HG03175 (cell line): ENCODE results near the gene XPC.

ENCODE experiments used
- ATAC-seq: cut with Tn5 transposase; IDR thresholded peaks from one replicate; pipeline ENCODE4 v1.9.1; 2021; ENCODE audit warnings: mild to moderate bottlenecking, moderate library complexity; ENCODE audit not compliant: unreplicated experiment

XPC gene

DNA sequence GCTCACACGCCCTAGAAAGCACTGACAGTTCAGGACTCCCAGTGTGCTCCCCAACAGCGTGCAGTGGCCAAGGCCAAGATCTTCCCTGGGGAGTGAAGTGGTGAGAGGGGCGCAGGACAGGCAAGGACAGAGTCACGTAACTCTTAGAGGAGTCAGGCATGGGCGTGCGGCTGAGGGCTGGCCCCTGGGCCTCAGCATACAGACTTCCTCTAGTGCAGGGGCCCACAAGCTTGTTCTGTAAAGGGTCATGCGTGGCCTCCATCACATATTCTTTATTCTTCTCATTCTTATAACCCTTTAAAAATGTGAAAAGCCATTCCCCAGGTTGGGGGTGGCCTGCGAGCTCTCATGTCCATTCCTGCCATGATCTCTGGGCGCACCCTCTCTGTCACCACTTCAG, 28.3 kb downstream of the XPC start:
- ATAC-seq: no peak

DNA sequence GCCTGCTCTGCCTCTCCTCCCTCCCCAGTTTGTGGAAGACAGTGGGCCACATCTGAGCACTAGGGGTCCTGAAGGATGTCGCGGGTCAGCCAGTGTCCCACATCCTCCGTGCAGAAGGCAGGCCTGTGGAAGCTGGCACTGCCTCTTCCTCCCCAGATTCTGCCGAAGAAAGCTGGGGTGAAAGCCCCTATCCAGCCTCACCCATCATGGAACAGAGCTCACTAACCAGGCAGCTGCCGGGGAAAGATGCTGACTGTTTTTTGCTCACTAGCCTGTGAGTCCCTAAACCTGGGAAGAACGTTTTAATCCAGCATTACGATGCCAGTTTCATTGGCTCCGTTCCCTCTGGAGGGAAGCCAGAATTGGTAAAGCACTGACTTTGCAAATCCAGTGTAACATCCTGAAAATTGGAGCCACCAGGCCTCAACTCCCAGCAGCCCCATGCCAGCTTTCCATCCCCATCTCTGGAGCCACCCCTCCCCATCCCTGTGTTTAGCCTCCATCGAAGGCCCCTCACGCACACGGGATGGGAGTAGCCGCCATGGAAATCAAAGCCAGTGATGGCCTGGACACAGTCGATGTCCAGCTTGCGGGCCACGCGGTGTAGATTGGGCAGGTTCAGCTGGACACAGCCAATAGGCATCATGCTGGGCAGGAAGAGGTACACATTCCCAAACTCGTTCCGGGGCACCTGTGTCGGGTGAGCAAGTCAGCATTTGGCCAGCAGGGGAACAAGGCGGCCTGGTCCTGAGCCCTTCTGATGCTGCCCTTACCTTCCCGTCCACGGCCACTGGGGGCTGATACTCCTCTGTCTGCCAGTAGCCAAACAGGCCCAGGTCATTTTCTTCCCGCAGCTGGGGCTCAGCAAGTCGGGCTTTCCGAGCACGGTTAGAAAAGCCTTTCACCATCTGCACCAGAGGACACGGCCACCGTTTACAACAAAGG, 30.1 kb downstream of the XPC start:
- ATAC-seq: no peak

DNA sequence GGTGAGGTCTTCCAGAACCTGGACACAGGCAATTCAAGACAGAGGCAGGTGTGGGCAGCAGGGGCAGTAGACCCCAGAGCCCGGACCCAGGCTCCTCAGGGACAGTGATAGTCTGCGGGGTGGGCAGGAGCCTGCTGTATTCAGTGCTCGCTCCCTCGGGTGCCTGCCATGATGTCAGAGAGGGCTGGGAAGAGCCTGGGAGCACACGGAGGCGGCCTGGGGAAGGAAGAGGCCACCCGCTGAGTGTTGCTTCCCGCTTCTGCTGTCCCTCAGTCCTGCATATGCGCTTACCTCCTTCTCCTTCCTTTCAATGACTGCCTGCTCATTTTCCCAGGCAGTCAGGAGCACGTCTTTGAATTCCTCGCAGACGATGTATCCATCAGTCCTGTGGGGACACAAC, 30.8 kb downstream of the XPC start:
- ATAC-seq: no peak

DNA sequence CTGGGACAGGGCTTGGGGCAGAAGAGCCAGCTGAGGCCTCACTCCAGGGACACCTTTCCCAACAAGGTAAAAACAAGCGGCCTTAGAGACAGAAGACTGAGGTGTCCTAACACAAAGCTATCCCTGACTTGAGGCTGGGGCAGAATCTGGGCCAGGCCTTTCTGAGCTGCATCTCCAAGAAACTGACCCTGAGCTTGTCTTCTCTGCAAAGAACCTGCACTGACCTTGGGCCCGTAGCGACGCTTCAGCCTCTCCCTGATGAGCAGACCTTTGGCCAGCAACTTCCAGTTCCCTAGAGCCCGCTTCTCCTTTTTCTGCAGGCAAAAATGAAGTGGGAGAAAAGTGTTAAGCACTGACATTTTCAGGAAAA, 31.4 kb downstream of the XPC start:
- no peak for ATAC-seq

DNA sequence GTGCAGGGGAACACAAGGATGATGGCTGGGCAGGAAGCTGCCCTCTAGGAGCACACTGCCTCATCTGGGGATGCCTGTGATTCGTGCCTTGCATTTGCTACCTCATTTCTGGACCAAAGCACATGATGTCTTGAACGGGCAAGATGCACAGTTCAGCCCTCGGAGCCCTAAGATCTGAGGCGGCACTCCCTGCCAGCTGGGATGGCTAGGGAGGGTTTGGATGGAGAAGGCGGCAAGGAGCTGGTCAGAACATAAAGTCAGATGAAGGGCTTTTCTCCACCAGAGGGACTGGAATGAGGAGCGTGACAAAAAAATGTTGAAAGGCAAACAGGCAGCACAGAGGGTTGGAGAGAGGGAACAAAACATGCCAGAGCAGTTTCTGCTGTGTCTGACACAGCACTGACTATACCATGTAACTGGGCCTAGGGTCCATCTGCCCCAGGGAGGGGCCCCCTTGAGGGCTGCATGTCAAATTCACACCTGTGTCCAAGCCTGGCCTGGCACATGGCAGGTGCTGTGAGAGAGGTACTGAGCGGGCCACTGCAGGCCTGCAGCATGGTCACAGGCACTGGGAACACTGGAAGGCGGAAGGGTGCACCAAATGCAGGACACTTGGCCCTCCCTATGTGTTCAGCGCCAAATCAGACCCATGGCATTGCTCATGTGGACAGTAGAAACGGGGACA, 31.9 kb downstream of the XPC start:
- ATAC-seq: no peak

DNA sequence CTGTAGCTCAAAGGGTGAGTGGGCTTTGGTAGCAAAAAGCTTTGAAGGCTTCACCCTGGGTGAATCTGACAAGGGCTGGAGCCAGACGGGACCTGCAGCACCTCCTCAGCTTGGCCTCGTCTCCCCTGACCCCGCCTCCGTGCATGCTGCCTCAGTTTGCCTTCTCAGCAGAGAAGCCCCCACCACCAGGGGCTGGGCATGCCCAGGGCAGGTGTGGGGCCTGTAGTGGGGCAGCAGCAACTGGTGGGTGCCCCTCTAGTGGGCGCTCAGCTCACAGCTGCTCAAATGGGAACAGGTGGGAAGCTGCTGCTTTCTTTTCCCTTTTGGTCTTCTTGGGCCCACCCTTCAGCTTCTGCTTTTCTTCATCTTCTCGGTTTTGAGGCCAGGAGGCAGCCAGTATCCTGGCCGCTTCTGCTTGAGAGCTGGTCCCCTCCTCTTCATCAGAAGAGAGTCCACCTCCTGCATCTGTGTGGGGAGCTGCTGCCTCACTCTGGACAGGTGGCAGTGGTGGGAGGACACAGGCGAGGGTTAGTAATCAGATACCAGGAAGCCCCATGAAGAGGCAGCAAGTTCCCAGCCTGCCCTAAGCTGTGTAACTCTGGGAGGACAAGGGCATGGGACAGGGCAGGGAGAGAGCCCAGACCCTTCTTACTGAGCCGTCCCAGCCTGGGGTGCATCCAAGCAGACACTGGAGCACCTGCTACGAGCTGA, 32.6 kb downstream of the XPC start:
- ATAC-seq: no peak

DNA sequence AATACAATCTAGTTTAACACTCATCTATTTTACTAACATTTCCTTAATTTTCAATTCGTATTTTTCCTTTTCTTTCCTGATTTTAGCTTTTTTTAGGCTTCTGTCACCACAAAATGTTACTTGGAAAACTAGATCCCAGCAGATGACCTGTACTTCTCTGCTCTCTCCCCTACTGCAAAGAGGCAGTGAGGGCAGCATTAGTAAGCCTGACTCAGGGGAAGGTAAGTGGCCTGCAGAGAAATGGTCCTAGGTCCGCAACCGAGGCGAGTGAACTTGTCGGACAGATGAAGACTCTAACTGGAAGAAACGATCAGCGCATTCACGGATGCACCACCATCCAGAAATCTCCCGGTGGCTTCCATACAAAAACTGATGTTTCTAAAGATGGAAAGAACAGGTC, 33.2 kb downstream of the XPC start:
- ATAC-seq: no peak

DNA sequence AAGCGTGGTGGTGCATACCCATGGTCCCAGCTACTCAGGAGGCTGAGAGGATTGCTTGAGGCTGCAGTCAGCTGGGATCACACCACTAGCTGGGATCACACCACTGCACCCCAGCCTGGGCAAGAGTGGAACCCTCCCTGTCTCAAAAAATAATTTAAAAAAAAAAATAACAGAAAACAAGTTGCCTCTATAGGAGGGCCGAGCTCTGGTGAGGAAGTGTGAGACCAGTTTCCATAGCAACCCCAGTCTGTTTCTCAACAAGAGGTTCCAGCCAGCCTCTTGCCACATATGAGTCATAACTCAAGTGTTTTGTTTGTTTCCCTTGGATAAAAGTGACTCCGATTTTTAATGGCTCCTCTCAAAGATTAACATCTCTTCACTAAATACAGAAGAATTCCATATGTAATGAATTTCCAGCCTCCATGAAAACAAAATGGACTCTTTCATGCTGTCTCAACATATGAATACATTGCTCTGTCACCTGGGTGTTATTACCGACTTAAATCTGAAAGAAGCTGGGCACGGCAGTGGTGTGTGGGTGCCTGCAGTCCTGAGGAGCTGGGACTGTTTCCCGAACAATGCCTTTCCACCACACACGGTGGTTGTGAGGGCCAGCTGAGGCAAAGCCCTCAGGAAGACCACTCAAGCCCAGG, 33.9 kb downstream of the XPC start:
- peak; percentile 96 for ATAC-seq

DNA sequence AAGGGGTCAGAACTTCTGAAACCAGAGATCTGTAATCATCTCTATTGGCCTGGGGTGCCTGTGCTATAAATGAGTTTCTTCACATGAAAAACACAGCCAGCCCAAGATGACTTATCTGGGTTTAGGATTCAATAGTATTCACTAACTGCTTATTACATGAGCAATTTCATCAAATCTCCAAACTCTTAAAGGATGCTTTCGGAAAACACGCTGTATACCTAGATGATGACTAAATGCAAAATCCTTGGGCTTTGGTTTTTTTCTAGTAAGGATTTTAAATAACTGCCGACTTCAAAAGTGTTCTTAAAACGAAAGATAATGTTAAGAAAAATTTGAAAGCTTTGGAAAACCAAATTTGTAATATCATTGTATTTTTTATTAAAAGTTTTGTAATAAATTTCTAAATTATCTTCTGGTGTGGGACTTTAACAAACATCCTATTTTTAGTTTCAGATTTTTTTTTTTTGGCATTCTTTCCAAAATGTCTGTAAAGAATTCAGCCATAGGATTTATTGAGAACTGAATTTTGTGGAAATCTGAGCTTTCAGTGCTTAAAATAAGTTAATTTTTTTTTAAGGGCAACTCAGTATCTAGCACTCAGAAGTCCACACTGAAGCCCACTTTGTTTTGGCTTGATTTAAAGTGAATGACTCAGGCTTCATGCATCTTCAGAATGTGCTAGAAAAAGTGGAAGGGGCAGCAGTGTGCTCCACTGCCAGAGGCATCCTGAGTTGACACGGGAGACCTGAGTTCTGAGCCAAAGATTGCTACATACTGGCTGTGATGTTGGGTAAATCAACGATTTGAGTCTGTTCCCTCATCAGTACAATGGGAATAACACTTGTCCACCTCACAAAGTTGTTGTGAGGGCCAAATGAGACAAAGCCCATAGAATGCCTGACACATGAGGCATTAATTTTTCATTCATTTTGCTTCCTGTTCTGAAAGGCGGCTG, 34.9 kb downstream of the XPC start:
- ATAC-seq: no peak

DNA sequence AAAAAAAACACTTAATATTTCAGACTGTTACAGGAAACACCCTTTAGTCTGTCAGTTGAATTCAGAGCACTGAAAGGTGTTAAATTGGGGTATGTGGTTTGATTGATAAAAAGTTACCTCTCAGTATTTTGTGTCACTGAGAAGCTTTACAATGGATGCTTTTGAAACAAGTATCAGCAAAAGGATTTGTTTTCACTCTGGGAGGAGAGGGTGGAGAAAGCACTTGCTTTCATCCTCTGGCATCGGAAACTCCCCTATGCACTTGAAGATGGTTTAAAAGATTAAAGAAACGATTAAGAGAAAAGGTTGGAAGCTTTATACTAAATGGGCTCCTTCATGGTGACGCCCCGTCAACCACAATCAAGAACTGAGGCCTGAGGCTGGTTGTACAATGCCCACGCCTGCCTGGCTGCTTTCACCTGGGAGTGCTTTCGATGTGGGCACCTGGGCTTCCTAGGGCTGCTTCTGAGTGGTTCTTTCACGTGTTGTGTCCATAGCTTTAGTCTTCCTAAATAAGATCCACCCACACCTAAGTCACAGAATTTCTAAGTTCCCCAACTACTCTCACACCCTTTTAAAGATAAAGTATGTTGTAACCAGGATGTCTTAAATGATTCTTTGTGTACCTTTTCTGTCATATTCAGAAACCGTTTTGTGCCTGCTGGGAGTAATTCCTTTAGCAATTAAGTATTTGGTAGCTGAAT, 35.7 kb downstream of the XPC start:
- ATAC-seq: no peak

DNA sequence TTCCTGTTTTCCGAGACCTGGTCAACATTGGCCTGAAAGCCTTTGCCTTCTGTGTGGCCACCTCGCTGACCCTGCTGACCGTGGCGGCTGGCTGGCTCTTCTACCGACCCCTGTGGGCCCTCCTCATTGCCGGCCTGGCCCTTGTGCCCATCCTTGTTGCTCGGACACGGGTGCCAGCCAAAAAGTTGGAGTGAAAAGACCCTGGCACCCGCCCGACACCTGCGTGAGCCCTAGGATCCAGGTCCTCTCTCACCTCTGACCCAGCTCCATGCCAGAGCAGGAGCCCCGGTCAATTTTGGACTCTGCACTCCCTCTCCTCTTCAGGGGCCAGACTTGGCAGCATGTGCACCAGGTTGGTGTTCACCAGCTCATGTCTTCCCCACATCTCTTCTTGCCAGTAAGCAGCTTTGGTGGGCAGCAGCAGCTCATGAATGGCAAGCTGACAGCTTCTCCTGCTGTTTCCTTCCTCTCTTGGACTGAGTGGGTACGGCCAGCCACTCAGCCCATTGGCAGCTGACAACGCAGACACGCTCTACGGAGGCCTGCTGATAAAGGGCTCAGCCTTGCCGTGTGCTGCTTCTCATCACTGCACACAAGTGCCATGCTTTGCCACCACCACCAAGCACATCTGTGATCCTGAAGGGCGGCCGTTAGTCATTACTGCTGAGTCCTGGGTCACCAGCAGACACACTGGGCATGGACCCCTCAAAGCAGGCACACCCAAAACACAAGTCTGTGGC, 36.6 kb downstream of the XPC start:
- no peak for ATAC-seq

DNA sequence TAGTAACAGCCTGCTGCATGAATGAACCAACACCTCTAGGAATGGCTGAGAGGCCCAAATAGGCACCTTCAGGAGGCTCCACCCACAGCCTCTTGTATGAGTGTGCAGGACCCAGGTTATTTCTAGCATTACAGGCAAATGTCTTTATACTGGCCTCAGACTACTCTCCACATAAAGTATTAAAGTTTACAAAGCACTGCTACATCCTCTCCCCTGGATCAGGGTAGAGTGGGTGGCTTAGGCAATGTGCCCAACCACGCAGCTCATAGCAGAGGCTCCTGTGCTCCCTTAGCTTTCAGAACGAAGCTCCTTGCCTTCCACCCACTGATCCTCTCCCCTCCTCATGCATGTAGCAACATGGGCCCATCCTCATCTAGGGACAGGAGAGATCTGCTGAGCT, 37.3 kb downstream of the XPC start:
- no peak for ATAC-seq

DNA sequence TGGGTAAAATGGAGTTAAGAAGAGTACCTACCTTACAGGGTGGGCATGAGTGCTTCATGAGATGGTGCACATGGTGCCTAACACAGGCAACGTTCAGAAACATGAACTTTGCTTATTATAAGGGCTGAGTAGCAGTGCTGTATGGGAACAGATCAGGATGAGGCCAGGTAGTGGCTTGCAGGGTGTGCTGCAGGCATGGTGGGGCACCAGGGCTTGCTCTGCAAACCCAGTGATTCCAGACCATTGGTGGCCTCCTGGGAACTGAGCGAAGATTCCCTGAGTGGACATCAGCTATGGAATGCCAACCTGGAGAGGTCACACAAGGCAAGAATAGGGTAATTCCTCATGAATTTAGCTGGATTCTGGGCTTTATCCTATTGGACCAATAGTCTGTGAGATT, 37.7 kb downstream of the XPC start:
- ATAC-seq: no peak

DNA sequence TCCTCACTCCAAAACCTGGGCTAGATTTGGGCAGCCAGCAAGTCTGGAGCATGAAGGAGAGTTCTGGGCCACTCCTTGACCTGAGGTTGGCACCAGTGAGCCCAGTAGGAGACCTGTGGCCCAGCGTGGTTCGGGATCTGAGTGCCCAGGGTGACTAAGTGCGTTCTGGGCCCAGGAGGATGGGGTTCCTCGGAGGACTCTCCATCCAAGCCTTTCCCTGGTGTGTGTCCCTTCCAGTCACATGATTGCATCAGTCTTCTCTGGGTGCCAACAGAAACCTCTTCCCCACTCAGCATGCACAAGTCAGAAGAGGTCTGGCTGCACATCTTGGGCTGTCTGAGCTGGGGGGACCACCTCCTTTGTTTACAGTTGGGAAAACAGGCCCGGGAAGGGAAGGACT, 38.6 kb downstream of the XPC start:
- ATAC-seq: no peak

DNA sequence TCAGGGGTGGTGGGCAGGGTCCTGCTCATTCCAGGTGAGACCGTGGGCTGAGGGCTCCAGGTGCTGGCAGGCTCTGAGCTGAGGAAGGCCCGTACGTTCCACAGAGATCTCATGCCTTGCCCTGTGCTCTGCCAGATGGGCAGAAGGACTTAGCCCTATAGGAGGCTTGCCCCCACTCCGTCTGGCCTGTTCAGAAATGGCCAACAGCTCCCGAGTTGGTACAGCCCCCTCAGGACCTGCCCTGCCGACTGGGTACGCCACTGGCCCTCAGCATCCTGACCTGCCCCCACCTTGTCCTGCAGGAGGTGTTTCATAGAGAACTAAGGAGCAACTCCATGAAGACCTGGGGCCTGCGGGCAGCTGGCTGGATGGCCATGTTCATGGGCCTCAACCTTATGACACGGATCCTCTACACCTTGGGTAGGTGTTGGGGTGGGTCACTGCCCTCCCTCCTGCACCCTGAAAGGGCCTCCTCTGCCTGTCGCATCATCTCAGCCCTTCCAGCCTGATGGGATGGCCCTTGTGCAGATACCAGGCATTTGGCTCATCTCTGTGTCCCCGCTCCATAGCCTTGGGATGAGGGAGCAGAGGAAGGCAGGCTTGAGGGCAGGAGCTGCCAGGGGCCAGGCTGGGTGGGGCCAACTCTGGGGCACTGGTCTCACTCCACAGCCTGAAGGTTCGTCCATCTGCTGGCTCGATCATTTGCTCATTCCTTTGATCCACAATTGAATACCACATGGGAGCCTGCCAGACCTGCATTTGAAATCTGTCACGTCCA, 39.3 kb downstream of the XPC start:
- no peak for ATAC-seq

DNA sequence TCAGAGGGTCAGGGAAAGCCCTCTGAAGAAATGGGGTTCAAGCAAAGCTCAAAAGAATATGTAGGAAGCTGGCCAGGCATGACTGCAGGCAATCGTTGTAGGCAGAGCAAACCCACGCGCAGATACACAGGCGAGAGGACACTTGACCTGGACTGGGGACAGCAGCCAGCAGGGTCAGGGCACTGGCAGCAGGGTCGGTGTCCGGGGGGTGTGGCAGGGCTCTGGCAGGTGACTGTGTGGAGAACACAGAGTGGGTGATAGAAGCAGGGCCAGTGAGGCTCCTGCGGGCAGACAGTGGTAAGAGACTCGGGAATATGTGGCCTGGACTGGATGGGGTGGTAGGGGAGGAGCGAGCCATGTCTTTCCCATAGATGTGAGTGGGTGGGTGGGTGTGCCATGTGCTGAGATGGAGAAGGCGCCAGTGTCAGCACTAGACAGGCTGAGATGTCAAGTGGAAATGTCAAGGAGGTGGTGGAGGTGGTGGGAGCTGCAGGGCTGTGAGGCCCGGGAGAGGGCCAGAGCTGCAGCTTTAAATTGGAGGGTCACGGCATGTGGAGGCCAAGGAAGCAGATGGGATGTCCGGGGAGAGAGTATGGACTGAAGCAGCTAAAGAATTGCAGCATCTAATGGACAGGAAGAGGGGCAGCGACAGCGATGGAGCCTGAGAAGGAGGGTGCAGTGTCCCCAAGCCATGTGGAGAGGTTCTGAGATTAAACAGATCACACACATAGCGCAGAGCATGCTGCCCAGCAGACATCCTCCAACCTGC, 40.1 kb downstream of the XPC start:
- ATAC-seq: no peak

DNA sequence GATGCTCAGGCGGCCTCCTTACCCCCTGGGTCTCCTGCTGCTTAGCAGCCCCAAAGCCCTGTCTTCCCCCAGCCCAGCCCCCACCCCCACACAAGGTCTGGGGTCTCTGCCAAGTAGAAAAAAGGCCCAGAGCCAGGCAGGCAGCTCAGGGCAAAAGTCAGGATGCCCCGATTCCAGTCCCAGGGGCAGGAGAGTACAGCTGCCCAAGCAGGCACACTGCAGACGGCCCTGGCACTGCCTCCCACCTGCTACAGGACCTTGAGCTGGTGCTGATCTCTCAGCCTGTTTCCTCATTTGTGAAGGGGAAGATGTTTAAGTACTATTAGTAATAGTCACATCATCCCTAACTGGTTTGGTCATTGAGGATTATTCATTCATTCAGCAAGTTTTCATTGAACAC, 41.0 kb downstream of the XPC start:
- ATAC-seq: no peak
